IPS DF 6.9 (cell line): ENCODE data around the gene MEGF10.

Experiments used
- DNase-seq: peaks from one replicate; pipeline ENCODE4 v3.0.0-alpha.2; 2013; ENCODE audit warnings: low read depth, low spot score
- H3K27ac ChIP-seq: one replicate; pipeline ENCODE4 v1.5.1; 2013; ENCODE audit warnings: low read length, control low read depth
- H3K27me3 ChIP-seq: 2 replicates; pipeline ENCODE4 v1.6.1; 2013; ENCODE audit warnings: mild to moderate bottlenecking, low read length; ENCODE audit not compliant: control insufficient read depth, insufficient read depth
- H3K36me3 ChIP-seq: 2 replicates; pipeline ENCODE4 v1.6.1; 2013; ENCODE audit warnings: low read length; ENCODE audit not compliant: control insufficient read depth, insufficient read depth
- H3K4me1 ChIP-seq: 2 replicates; pipeline ENCODE4 v1.6.1; 2013; ENCODE audit warnings: low read length; ENCODE audit not compliant: control insufficient read depth, insufficient read depth
- H3K4me3 ChIP-seq: 2 replicates; pipeline ENCODE4 v1.5.1; 2013; ENCODE audit warnings: mild to moderate bottlenecking, low read length
- H3K9me3 ChIP-seq: 2 replicates; pipeline ENCODE4 v1.6.1; 2013; ENCODE audit warnings: low read length, inconsistent platforms; ENCODE audit not compliant: control insufficient read depth, insufficient read depth
- WGBS: extraction: QIAGEN DNeasy Blood & Tissue Kit; methylation state at CpG from one replicate; pipeline ENCODE4 v1.1.7; 2013; ENCODE audit warnings: mixed read lengths, missing lambda C conversion rate; ENCODE audit not compliant: insufficient read length, insufficient coverage; 5-methylcytosine and 5-hydroxymethylcytosine counted together

MEGF10 gene

DNA sequence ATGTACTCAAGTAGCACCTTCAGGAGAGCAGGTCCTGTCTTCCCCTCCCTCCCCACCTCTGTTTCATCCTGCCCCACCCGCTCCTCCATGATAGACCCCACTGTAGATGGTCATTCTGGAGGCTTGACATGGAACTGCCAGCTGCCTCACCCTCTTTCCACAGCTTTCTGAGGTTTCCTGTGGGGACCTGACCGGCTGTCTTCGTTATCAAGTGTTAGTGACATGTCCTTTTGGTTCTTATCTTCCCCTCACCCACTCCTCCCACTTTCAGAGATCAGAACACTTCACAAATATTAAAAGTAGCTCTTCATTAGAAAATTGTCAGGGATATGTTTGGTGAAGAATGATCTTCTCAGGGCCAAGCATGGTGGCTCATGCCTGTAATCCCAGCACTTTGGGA is 52.7 kb downstream of the MEGF10 start:
- H3K27me3 ChIP-seq = no peaks in the 10 kb centered on the region
- no CpG with 5 or more reads among the region's 3 CpGs for WGBS
- no peak overlapping the region for H3K27ac ChIP-seq
- peaks cover 4% of the 10 kb centered on the region; the same call in 1 of the 2 replicates for H3K4me1 ChIP-seq
- H3K9me3 ChIP-seq = no peaks in the 10 kb centered on the region
- no peak overlapping the region for H3K4me3 ChIP-seq
- H3K36me3 ChIP-seq = no peaks in the 10 kb centered on the region; the same call in 1 of the 2 replicates
- no peak for DNase-seq

DNA sequence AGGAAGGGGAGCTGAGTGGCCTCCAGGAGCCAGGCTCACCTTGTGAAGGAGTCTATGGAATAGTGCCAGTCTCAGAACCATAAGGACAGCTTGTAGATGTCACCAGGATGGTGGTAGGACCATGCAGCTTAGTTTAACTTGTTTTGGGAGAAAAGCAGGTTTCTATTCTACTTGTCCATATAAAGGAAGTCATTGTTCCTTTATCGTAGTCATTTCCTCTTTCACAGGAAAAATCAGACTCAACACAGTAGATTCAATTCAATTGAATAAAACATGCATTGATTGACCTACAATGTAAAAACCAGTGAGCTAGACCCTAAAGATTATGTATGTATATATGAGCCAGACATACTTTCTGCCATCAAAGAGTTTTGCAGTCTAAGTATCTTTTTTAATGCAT is 53.3 kb downstream of the MEGF10 start:
- peaks cover 4% of the 10 kb centered on the region; the same call in 1 of the 2 replicates for H3K4me1 ChIP-seq
- H3K36me3 ChIP-seq = no peaks in the 10 kb centered on the region; the same call in 1 of the 2 replicates
- no peak overlapping the region for H3K4me3 ChIP-seq
- WGBS = no CpG with 5 or more reads among the region's 1 CpG
- H3K27ac ChIP-seq = no peak overlapping the region
- no peak for DNase-seq
- no peaks in the 10 kb centered on the region for H3K9me3 ChIP-seq
- no peaks in the 10 kb centered on the region for H3K27me3 ChIP-seq

DNA sequence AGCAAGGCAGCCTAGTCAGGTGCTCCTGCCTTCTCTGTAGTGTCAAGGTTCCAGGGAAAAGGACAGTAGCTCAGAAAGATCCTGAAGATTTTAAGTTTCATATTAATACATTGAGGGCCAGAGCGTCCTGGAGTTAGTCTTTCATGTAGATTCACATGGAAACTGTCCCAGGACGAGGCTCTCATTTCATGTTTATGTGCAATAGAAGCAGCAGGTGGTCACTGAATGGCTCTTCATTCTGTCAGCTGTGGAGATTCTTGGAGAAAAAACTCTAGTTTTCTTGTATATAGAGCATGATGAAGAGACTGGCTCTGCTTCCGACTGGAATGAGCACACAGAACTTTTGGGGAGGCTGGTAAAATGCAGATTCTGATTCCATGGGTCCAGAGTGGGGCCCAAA is 54.3 kb downstream of the MEGF10 start:
- WGBS = no CpG with 5 or more reads among the region's 3 CpGs

DNA sequence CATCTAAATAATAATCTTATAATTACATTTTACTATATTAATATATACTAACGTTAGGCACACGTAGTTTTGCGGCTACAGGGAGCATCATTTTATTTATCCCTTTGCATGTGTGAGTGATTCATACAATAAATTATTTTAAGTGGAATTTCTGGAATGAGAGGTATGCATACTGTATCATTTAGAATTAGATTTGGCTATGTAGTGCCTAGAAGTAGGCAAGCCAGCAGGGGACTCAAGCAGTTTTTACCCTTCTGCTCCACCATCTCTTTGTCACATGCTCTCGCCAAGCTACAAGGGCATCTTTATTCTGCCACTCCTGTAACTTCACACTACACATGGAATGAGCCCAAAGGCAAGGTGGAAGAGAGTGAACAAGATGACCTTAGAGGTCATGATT is 60.8 kb downstream of the MEGF10 start:
- H3K36me3 ChIP-seq = no peaks in the 10 kb centered on the region; the same call in 1 of the 2 replicates
- no peaks in the 10 kb centered on the region for H3K9me3 ChIP-seq
- H3K4me3 ChIP-seq = no peak overlapping the region
- no peak for DNase-seq
- H3K4me1 ChIP-seq = no peaks in the 10 kb centered on the region
- WGBS = no CpG with 5 or more reads among the region's 4 CpGs
- no peaks in the 10 kb centered on the region for H3K27me3 ChIP-seq
- H3K27ac ChIP-seq = no peak overlapping the region

More for the DNA sequence above, 54.3 kb downstream of the MEGF10 start:
- Histone ChIP-seq H3K9me3 (no peaks in the 10 kb centered on the region), H3K27ac (no peak overlapping the region), H3K4me3 (no peak overlapping the region), H3K36me3 (no peaks in the 10 kb centered on the region; the same call in 1 of the 2 replicates), H3K4me1 (peaks cover 1% of the 10 kb centered on the region; the same call in 1 of the 2 replicates), H3K27me3 (no peaks in the 10 kb centered on the region)
- no peak for DNase-seq

DNA sequence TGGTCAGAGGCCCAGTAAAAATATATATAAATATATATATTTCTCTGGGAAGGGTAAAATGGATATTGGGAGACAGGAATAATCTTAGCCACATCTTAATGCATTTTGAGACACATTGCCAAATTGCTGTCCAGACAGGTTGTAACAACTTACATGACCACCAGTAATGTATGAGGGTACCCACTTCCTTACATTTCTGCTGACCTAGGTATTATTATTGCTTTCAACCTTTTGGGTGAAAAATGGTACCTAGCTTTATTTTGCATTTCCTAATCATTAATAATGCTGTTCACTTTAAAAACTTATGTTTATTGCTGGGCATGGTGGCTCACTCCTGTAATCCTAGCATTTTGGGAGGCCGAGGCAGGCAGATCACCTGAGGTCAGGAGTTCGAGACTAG is 61.5 kb downstream of the MEGF10 start:
- no CpG with 5 or more reads among the region's 2 CpGs for WGBS
- no peak for DNase-seq

DNA sequence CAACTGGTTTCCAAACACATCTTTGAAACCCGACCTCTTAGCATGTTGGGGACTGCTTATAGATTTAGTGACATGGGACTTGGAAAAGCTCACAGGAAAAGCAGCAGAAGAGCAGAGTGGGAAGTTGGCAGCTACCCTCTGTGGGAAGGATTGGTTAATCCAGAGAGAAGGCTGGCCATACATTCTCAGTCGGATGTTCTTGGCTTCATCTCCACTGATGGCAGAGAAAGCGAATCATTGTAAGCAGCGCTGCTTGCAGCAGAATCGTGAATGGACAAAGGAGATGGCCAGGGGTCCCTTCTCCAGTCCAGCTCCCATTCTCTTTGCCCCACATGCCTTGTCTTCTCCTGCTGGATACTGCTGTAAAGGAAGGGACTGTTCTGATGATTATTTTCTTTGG is 62.7 kb downstream of the MEGF10 start:
- Histone ChIP-seq H3K27me3 (no peaks in the 10 kb centered on the region), H3K4me3 (no peak overlapping the region), H3K36me3 (no peaks in the 10 kb centered on the region; the same call in 1 of the 2 replicates), H3K27ac (no peak overlapping the region), H3K9me3 (no peaks in the 10 kb centered on the region), H3K4me1 (no peaks in the 10 kb centered on the region)
- no peak for DNase-seq
- no CpG with 5 or more reads among the region's 5 CpGs for WGBS

More for the DNA sequence above, 61.5 kb downstream of the MEGF10 start:
- Histone ChIP-seq H3K27me3 (no peaks in the 10 kb centered on the region), H3K27ac (no peak overlapping the region), H3K4me1 (no peaks in the 10 kb centered on the region), H3K9me3 (no peaks in the 10 kb centered on the region), H3K36me3 (no peaks in the 10 kb centered on the region; the same call in 1 of the 2 replicates), H3K4me3 (no peak overlapping the region)

DNA sequence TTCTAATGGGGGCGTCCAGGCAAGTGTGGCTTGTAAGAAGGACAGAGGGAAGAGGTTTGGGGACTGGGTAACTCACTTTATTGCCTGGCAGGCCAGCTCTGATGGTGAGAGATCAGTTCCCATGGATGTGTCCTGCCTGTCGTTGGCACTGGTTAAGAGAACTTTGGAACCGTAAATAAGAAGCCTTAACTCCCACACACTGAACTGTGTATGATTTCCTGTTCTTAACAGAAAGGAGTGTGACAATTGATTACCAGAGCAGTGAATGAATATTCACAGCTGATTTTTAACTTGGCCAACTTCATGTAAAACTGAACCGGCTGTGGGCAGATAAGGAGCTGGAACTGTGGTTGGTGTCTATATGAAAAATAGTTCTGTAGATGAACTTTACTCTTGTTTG is 63.2 kb downstream of the MEGF10 start:
- H3K9me3 ChIP-seq = no peaks in the 10 kb centered on the region
- no peaks in the 10 kb centered on the region; the same call in 1 of the 2 replicates for H3K36me3 ChIP-seq
- no peaks in the 10 kb centered on the region for H3K27me3 ChIP-seq
- WGBS = no CpG with 5 or more reads among the region's 4 CpGs
- no peak for DNase-seq
- no peaks in the 10 kb centered on the region for H3K4me1 ChIP-seq
- no peak overlapping the region for H3K27ac ChIP-seq
- no peak overlapping the region for H3K4me3 ChIP-seq

DNA sequence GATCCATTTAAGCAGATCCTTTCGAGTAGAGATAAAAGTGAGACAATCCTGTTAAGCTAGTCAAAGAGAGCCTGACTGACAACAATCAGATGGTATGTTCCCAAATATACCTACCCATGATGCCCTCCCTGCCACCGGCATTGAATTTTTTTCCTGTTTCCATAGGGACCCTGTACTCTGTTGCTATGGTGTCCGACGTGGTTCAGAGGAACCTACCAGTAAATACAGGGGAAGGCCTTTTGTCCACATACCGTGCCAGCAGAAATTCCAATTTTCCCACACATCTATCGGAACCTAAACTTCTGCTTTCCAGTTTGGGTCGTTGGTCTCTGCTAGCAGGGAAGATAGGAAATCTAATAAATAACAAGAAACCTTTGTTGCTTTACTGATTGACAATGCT is 64.7 kb downstream of the MEGF10 start:
- H3K27ac ChIP-seq = no peak overlapping the region

DNA sequence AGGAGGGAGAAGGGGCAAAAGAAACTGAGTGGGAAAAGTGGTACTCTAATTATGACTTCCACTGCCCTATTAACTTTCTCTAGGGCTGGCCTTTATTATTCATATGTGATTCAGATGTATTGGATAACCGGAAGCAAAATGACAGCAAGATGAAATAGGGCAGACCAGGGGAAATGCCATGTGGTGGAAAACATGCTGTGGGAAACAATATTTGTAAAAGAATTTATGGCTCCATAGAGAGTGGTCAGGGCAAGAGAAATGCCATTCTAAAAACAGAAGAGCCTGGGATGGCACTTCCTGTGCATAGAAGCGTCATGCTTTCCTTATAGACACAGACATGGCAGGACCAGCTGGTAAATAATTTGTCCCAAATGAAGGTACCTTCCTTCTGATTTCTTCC is 67.7 kb downstream of the MEGF10 start:
- no CpG with 5 or more reads among the region's 2 CpGs for WGBS
- DNase-seq = no peak
- Histone ChIP-seq H3K4me3 (no peak overlapping the region), H3K4me1 (no peaks in the 10 kb centered on the region), H3K36me3 (no peaks in the 10 kb centered on the region), H3K27ac (no peak overlapping the region), H3K27me3 (no peaks in the 10 kb centered on the region), H3K9me3 (no peaks in the 10 kb centered on the region)

More for the DNA sequence above, 64.7 kb downstream of the MEGF10 start:
- WGBS = no CpG with 5 or more reads among the region's 7 CpGs
- Histone ChIP-seq H3K4me1 (no peaks in the 10 kb centered on the region), H3K9me3 (no peaks in the 10 kb centered on the region), H3K4me3 (no peak overlapping the region), H3K27me3 (no peaks in the 10 kb centered on the region), H3K36me3 (no peaks in the 10 kb centered on the region; the same call in 1 of the 2 replicates)
- DNase-seq = no peak

DNA sequence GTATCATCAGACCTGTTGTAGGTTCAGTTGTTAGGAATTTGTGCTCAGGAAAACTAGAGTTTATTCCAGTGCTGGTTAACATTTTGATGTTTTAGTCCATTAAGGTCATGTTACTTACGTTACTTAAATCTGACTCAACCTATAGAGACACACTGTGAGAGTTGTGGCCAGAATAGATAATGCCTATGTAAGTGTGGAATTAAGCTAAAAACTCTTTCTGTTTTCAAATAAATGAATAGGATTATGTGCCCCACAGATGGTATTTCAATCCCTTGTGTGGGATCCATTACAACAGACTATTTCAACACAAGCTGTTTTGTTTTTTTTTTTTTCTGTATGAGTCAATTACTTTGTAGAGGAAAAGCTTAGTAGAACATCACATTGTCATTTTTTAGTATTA is 68.1 kb downstream of the MEGF10 start:
- Histone ChIP-seq H3K27me3 (no peaks in the 10 kb centered on the region), H3K4me3 (no peak overlapping the region), H3K36me3 (no peaks in the 10 kb centered on the region), H3K9me3 (no peaks in the 10 kb centered on the region), H3K27ac (no peak overlapping the region), H3K4me1 (no peaks in the 10 kb centered on the region)
- no CpG with 5 or more reads among the region's 1 CpG for WGBS
- no peak for DNase-seq

DNA sequence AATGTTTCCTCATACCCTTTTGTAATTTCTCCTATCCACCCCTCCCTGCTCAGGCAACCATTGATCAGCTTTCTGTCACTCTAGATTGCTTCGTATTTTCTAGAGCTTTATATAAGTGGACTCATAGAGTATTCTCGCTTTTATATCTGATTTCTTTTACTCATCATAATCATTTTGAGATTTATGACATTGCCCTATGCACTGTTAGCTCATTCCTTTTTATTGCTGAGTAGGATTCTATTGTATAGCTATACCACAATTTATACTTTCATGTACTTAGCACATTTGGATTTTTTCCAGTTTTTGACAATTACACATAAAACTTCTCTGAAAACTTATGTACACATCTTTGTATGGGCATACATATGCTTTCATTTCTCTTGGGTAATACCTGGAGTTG is 68.9 kb downstream of the MEGF10 start:
- WGBS = no CpG with 5 or more reads among the region's 2 CpGs

More for the DNA sequence above, 68.9 kb downstream of the MEGF10 start:
- Histone ChIP-seq H3K36me3 (no peaks in the 10 kb centered on the region), H3K4me1 (no peaks in the 10 kb centered on the region), H3K9me3 (no peaks in the 10 kb centered on the region), H3K27ac (no peak overlapping the region), H3K4me3 (no peak overlapping the region), H3K27me3 (no peaks in the 10 kb centered on the region)
- DNase-seq = no peak
